Right atrium auricular region (tissue), 2 donors: ENCODE measurements around the gene MED15. TPM values are rescaled to one million over a fixed set of nuclear protein-coding genes. Genes with fewer than 3 reads are reported as not detected.
"Not testable (repeated sequence)": the region's sequence is repeated elsewhere in the genome, so short reads cannot be mapped to it uniquely, and the experiment has no call there.

Experiments
- DNase-seq: peaks from one replicate; pipeline ENCODE4 v3.0.0-alpha.2; 2019; ENCODE audit warnings: low spot score
- H3K27ac ChIP-seq, 2 donors: fragments of 200-600 bp; sonication (generic); 1 replicate in 1 of 2; 2 replicates in 1 of 2; pipeline ENCODE4 v1.5.1; 2016 to 2019
- H3K27me3 ChIP-seq, 2 donors: fragments of 200-600 bp; sonication (generic); one replicate each; pipeline versions ENCODE4 v1.5.1 to v1.6.0; 2017 to 2019
- H3K36me3 ChIP-seq: fragments of 200-600 bp; sonication (generic); one replicate; pipeline ENCODE4 v1.5.1; 2016
- H3K4me1 ChIP-seq, 2 donors: fragments of 200-600 bp; sonication (generic); one replicate each; pipeline versions ENCODE4 v1.5.1 to v1.6.0; 2017 to 2019
- H3K4me3 ChIP-seq, 2 donors: fragments of 200-600 bp; sonication (generic); 1 replicate in 1 of 2; 2 replicates in 1 of 2; pipeline ENCODE4 v1.5.1; 2017 to 2019; ENCODE audit warnings: mild to moderate bottlenecking in 1 of 2, moderate library complexity in 1 of 2
- H3K9me3 ChIP-seq, 2 donors: fragments of 200-600 bp; sonication (generic); one replicate each; pipeline ENCODE4 v1.5.1; 2019
- CTCF ChIP-seq, 2 donors: fragments of 200-600 bp; sonication (generic); IDR thresholded peaks; one replicate each; pipeline ENCODE4 v1.5.1; 2019; ENCODE audit warnings: antibody characterized with exemption in 2 of 2
- total RNA-seq, 2 donors: library from RNA; depleted of rRNA; stranded (reverse); fragments of >200 nt; gene quantifications; one replicate each; pipeline ENCODE4 v1.1.0, GENCODE V29; 2016

MED15 gene
- total RNA-seq, 2 donors from 2014 or later = 18.8 to 40.6 TPM

GRCh38 chr22:20469110-20469868 lies 38.1 kb upstream of the MED15 start:
- Histone ChIP-seq H3K36me3 (no peaks in the 10 kb centered on the region), H3K27ac (no peak overlapping the region), H3K9me3 (no peaks in the 10 kb centered on the region), H3K4me1 (peaks cover 0 to 1% of the 10 kb centered on the region in 2 donors), H3K4me3 (no peak overlapping the region), H3K27me3 (no peaks in the 10 kb centered on the region)
- TF ChIP-seq CTCF (IDR thresholded peaks at IDR 0.05) = no peak
- no peak for DNase-seq

DNA sequence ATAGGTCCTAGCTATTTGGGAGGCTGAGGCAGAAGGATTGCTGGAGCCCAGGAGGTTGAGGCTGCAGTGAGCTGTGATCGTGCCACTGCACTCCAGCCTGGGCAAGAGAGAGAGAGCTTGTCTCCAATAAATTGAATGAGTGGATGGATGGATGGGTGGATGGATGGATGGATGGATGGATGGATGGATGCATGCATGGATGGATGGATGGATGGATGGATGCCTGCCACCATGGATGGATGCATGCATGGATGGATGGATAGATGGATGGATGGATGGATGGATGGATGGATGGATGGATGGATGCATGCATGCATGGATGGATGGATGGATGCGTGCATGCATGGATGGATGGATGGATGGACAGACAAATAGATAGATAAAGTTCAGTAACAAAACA lies 36.9 kb upstream of the MED15 start:
- not testable (repeated sequence) for H3K36me3 ChIP-seq, H3K27me3 ChIP-seq, H3K4me3 ChIP-seq, H3K9me3 ChIP-seq, H3K27ac ChIP-seq, DNase-seq, H3K4me1 ChIP-seq

GRCh38 chr22:20471126-20471833 lies 36.1 kb upstream of the MED15 start:
- TF ChIP-seq CTCF (IDR thresholded peaks at IDR 0.05) = no peak
- H3K27me3 ChIP-seq = no peaks in the 10 kb centered on the region
- peaks cover 0 to 8% of the 10 kb centered on the region in 2 donors for H3K4me1 ChIP-seq
- H3K4me3 ChIP-seq = no peak overlapping the region
- no peaks in the 10 kb centered on the region for H3K9me3 ChIP-seq
- H3K27ac ChIP-seq = no peak overlapping the region
- no peak for DNase-seq
- no peaks in the 10 kb centered on the region for H3K36me3 ChIP-seq

DNA sequence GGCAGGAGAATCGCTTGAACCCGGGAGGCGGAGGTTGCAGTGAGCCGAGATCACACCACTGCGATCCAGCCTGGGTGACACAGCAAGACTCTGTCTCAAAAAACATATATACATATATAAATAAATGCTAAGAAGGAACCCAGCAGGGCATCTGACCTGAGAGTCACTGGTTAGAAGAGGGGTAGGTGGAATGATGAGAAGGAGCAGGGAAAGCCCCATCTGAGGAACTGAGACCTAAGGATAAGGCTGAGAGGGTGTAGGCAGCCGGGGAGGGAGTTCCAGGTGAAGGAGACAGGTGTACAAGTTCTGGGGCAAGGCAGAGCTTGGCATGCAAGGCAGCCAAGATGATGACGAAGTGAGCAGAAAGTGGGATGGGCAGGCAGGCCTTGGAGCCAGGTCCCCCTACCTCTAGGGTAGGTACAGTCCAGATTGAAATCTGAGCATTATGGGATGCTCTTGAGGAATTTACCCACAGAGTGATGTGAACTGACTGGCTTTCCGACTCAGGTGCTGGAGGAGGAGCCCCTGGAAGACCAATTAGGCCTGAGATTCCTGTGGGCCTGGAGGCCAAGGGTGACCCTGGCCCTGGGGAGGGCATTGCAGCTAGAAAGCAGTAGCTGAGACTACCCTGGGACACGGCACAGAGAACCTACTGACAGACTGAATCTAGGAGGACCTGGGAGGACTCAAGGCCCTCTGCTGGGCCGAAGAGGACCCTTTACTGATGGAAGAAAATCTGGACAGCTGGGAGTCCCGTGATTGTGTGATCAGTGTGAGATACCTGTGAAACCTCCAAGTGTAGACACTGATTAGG lies 34.6 kb upstream of the MED15 start:
- H3K9me3 ChIP-seq = no peaks in the 10 kb centered on the region
- no peak for TF ChIP-seq CTCF (IDR thresholded peaks at IDR 0.05)
- DNase-seq = no peak
- no peaks in the 10 kb centered on the region for H3K36me3 ChIP-seq
- no peak overlapping the region for H3K27ac ChIP-seq
- peaks cover 0 to 8% of the 10 kb centered on the region in 2 donors for H3K4me1 ChIP-seq
- H3K4me3 ChIP-seq = no peak overlapping the region
- H3K27me3 ChIP-seq = no peaks in the 10 kb centered on the region

DNA sequence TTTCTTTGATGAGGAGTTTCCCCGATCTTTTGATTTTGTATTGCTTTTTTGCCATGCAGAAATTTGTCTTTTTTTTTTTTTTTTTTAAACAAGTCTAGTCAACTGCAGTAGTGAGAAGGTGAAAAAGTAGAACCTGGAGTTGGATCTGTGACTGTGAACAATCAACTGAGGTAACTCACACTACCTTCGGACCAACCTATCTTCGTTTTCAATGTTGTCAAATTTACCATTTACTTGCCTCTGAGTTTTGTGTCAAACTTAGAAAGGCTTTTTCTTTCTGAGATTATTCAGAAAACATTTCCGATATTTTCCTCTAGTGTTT lies 32.3 kb upstream of the MED15 start:
- TF ChIP-seq CTCF (IDR thresholded peaks at IDR 0.05) = no peak
- DNase-seq = no peak
- H3K4me1 ChIP-seq = peaks cover 0 to 8% of the 10 kb centered on the region in 2 donors

GRCh38 chr22:20475569-20475968 lies 31.8 kb upstream of the MED15 start:
- not testable (repeated sequence) for H3K36me3 ChIP-seq, H3K9me3 ChIP-seq, DNase-seq, H3K4me1 ChIP-seq, H3K27me3 ChIP-seq, H3K27ac ChIP-seq, H3K4me3 ChIP-seq

More for the DNA sequence above, 32.3 kb upstream of the MED15 start:
- Histone ChIP-seq H3K36me3 (no peaks in the 10 kb centered on the region), H3K9me3 (no peaks in the 10 kb centered on the region), H3K27ac (no peak overlapping the region), H3K27me3 (no peaks in the 10 kb centered on the region), H3K4me3 (no peak overlapping the region)

GRCh38 chr22:20478059-20478458 lies 29.4 kb upstream of the MED15 start:
- not testable (repeated sequence) for H3K27me3 ChIP-seq, H3K4me3 ChIP-seq, H3K36me3 ChIP-seq, H3K9me3 ChIP-seq, DNase-seq, H3K4me1 ChIP-seq, H3K27ac ChIP-seq
